Activated CD8-positive, alpha-beta T cell treated with anti-CD3 and anti-CD28 coated beads for 36 hours (primary cell): ENCODE data around the gene MARF1. TPM values are rescaled to one million over a fixed set of nuclear protein-coding genes. Genes with fewer than 3 reads are reported as not detected.
A peak's percentile ranks its signal among the peaks of the same experiment; 100 is the strongest.

Source experiments
- ATAC-seq: fragments of 200-7000 bp; cut with Tn5 transposase; one replicate; pipeline ENCODE4 v1.10.0; 2021; ENCODE audit warnings: mild to moderate bottlenecking, moderate library complexity
- CTCF ChIA-PET: fragments of 350-600 bp; sonication (Branson Sonifier 250); formaldehyde crosslinking; loops from one replicate; lab custom pipeline; 2021; ENCODE audit warnings: antibody characterized with exemption; lab: Charles Lee
- POLR2A ChIA-PET: fragments of 350-600 bp; sonication (Branson Sonifier 250); formaldehyde crosslinking; loops from one replicate; lab custom pipeline; 2021; ENCODE audit warnings: antibody characterized with exemption; lab: Charles Lee
- DNase-seq: peaks from one replicate; pipeline ENCODE4 v3.0.0-alpha.2; 2020
- H3K27ac Mint-ChIP-seq: one replicate; pipeline ENCODE4 v1.8.0; 2021; ENCODE audit warnings: mild to moderate bottlenecking, mixed read lengths
- H3K27me3 Mint-ChIP-seq: one replicate; pipeline ENCODE4 v1.8.0; 2021; ENCODE audit warnings: mixed read lengths
- H3K36me3 Mint-ChIP-seq: one replicate; pipeline ENCODE4 v1.8.0; 2021; ENCODE audit warnings: low read depth, mixed read lengths
- H3K4me1 Mint-ChIP-seq: one replicate; pipeline ENCODE4 v1.8.0; 2021; ENCODE audit warnings: low read depth, mixed read lengths
- H3K4me3 Mint-ChIP-seq: one replicate; pipeline ENCODE4 v1.8.0; 2021; ENCODE audit warnings: mild to moderate bottlenecking, moderate library complexity, mixed read lengths
- H3K9me3 Mint-ChIP-seq: one replicate; pipeline ENCODE4 v1.8.0; 2021; ENCODE audit warnings: mixed read lengths
- CTCF ChIP-seq: fragments of 200-600 bp; IDR thresholded peaks from one replicate; pipeline ENCODE4 v1.8.0; 2022; ENCODE audit warnings: antibody characterized with exemption, mild to moderate bottlenecking
- intact Hi-C: fragments of 100-400 bp; cut with micrococcal nuclease; formaldehyde crosslinking; loops from one replicate; pipeline ENCODE4 v1.10.0; 2022
- total RNA-seq, 2 experiments: library from RNA; stranded (reverse); gene quantifications; one replicate each; pipeline ENCODE4 v1.2.3, GENCODE V29; 2021

Gene MARF1
- total RNA-seq, 2 experiments from 2014 or later = 55.7 to 56.0 TPM

- H3K36me3 Mint-ChIP-seq = peaks cover 70% of the 10 kb centered on the region
- DNase-seq = no peak
- H3K4me1 Mint-ChIP-seq = peaks cover 28% of the 10 kb centered on the region
- intact Hi-C loops = no loop called here
- H3K27ac Mint-ChIP-seq = peak overlapping the region; percentile 26
- no peak for TF ChIP-seq CTCF
- POLR2A ChIA-PET = interaction anchor here (0.6 to 2.0 kb wide), 2 partner anchors 9 to 57 kb away, joined by 3 to 5 read pairs; no protein-coding TSS in a partner anchor
- H3K9me3 Mint-ChIP-seq = peaks cover 20% of the 10 kb centered on the region
- CTCF ChIA-PET = no interaction called here
- no peak overlapping the region for H3K4me3 Mint-ChIP-seq
- no peak for ATAC-seq
- no peaks in the 10 kb centered on the region for H3K27me3 Mint-ChIP-seq
Observed at GRCh38 chr16:15587152-15587825, 55.7 kb downstream of the MARF1 start.

- H3K4me3 Mint-ChIP-seq = no peak overlapping the region
- ChIA-PET CTCF (no interaction called here), POLR2A (interaction anchor here (2.0 kb wide), 1 partner anchor 10 kb away, joined by 5 read pairs; no protein-coding TSS in a partner anchor)
- ATAC-seq = no peak
- H3K27me3 Mint-ChIP-seq = no peaks in the 10 kb centered on the region
- peaks cover 24% of the 10 kb centered on the region for H3K4me1 Mint-ChIP-seq
- intact Hi-C loops = no loop called here
- DNase-seq = no peak
- peaks cover 69% of the 10 kb centered on the region for H3K36me3 Mint-ChIP-seq
- peaks cover 20% of the 10 kb centered on the region for H3K9me3 Mint-ChIP-seq
- H3K27ac Mint-ChIP-seq = peak overlapping the region; percentile 26
- TF ChIP-seq CTCF = no peak
Observed at GRCh38 chr16:15586716-15587115, 56.2 kb downstream of the MARF1 start.

- Mint-ChIP-seq H3K27me3 (no peaks in the 10 kb centered on the region), H3K9me3 (peaks cover 20% of the 10 kb centered on the region), H3K36me3 (peaks cover 66% of the 10 kb centered on the region), H3K4me3 (no peak overlapping the region), H3K27ac (no peak overlapping the region), H3K4me1 (peaks cover 20% of the 10 kb centered on the region)
- DNase-seq (no peak), ATAC-seq (no peak)
- POLR2A ChIA-PET = interaction anchor here (1.2 to 2.0 kb wide), 2 partner anchors 10 to 13 kb away, joined by 3 to 5 read pairs; no protein-coding TSS in a partner anchor
- TF ChIP-seq CTCF = no peak
- intact Hi-C loops = no loop called here
- CTCF ChIA-PET = no interaction called here
Observed at GRCh38 chr16:15585956-15586355, 57.0 kb downstream of the MARF1 start.

- Mint-ChIP-seq H3K4me1 (peaks cover 6% of the 10 kb centered on the region), H3K36me3 (peaks cover 46% of the 10 kb centered on the region), H3K9me3 (peaks cover 20% of the 10 kb centered on the region), H3K27me3 (no peaks in the 10 kb centered on the region), H3K27ac (no peak overlapping the region), H3K4me3 (no peak overlapping the region)
- CTCF ChIA-PET = no interaction called here
- POLR2A ChIA-PET = no interaction called here
- intact Hi-C loops = no loop called here
- no peak for DNase-seq
- no peak for ATAC-seq
- TF ChIP-seq CTCF = no peak
Observed at GRCh38 chr16:15583526-15583925, 59.4 kb downstream of the MARF1 start.

GRCh38 chr16:15581127-15581815 is 61.7 kb downstream of the MARF1 start:
- TF ChIP-seq CTCF = no peak
- no peak overlapping the region for H3K4me3 Mint-ChIP-seq
- peaks cover 19% of the 10 kb centered on the region for H3K9me3 Mint-ChIP-seq
- H3K36me3 Mint-ChIP-seq = peaks cover 32% of the 10 kb centered on the region
- ATAC-seq = no peak
- no peaks in the 10 kb centered on the region for H3K27me3 Mint-ChIP-seq
- ChIA-PET CTCF (no interaction called here), POLR2A (interaction anchor here (1.0 to 1.3 kb wide), 2 partner anchors 9 to 27 kb away, joined by 3 to 5 read pairs; no protein-coding TSS in a partner anchor)
- no peak overlapping the region for H3K27ac Mint-ChIP-seq
- intact Hi-C loops = no loop called here
- no peak for DNase-seq
- peaks cover 6% of the 10 kb centered on the region for H3K4me1 Mint-ChIP-seq
